Umbilical cord (tissue), 2 donors: ENCODE measurements around the gene GPR31. TPM values are rescaled to one million over a fixed set of nuclear protein-coding genes. Genes with fewer than 3 reads are reported as not detected.
A peak's percentile ranks its signal among the peaks of the same experiment; 100 is the strongest.

Source experiments
- DNase-seq: peaks from one replicate; pipeline ENCODE4 v3.0.0-alpha.2; 2015; ENCODE audit warnings: low spot score
- total RNA-seq: library from RNA; depleted of rRNA; stranded (reverse); fragments of >200 nt; gene quantifications from one replicate; pipeline ENCODE4 v1.2.3, GENCODE V29; 2014; ENCODE audit warnings: low replicate concordance; ENCODE audit not compliant: insufficient read depth

Gene GPR31
- total RNA-seq, 1 donor from 2014 or later: 1.7 TPM

DNA sequence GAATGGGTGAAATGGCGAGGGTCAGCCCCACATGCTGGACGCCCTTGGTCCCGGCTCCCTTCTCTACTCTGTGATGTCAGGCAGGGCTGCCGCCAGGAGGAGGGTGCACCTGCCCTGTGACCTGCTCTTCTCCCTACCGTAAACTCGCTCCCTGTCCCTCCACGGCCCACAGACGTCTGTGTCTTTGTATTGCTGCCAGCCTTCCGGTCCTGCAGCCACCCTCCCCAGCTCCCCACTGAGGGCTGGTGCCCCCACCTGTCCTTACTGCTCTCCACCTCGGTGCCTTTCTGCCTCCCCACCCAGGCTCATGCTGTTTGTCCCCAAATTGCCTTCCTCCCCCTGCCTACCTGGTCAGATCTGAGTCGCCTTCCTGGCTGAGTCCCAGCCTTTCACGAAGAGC is 38.9 kb downstream of the GPR31 start:
- no peak for DNase-seq

DNA sequence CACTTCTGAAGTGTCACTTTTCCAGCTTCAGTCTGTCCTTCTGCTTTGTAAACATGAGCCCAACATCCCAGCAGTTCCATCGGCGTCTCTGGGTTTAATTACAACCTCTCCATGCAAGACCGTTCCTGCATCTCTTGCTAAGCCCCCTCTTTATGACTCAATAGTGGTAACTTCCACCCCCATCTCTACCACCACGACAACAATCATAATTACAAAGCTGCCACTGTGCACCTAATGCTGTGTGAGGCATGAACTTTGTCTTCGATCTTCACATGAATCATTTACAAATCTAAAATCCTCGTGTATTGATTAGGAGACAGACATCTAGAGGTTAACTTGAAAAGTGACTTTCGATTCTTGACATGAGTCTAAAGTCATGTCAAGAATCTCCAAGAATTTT is 39.8 kb downstream of the GPR31 start:
- no peak for DNase-seq

DNA sequence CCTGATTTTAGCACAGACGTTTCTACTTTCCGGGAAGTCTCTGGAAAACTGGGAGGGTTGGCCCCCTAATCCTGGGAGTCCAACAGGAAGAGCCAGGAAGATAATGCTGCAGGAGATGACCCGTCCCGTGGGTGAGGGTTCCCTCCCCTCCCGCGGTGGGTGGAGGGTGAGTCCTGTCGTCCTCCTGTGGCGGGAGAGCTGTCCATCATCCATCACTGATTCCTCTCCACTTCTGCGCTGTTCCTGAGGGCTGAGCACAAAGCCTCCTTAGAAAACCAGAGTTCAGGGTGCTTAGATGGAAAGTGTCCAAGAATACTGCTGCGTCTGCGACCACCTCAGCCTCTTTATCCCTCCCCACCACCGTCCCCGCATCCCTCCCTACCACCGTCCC is 40.9 kb downstream of the GPR31 start:
- DNase-seq: no peak

DNA sequence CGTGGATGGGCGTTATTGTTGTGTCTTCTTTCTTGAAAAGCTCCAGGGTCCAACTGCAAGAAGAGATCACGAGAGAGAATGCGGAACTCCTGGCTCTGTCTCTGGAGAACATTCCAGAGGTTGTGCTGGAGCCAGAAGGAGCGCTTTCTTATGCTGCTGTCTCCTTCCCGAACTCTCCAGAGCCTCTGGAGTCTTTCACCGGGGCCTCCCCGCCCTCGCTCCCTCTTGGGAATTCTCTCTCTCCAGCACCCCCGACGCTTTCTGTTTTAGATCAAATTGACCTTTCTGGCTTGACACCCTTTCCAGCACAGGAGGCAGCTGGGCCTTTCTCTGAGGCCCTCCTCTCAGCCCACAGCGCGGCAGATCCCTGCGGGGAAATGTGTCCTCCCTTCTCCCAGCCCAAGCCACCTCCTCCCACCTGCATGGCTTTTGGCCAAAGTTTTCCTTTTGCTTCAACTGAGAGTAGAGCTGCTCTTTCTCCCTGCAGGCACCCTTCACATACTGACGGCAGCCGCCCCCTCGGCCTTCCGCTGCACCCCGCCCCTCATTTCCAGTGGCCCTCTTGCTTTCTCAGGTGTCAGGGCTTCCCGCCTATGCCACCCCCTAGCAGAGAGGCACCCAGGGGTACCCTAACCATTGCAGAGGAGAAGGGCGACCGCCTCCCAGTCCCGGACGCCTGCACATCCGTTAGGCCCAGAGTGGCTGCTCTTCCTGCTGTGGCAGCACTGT is 41.5 kb downstream of the GPR31 start:
- DNase-seq: peak; percentile 93

DNA sequence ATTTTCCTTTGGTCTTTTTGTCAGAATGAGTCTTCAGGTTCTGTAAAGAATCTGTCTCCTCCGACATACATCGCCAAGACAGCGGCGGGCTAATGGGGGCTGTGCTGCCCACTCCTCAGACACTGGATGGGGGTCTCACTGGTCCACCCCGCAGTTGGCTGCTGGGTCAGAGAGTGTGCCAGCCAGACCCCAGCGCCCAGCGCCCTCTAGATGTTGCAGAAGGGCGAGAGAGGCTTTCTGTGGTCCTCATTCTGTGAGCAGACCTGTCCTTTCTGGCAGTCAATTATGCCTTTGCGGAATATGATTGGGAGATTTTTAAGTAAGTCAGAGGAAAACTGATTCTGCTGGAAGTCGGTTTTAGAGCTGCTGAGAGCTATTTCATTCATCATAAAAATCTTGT is 42.7 kb downstream of the GPR31 start:
- DNase-seq: no peak

DNA sequence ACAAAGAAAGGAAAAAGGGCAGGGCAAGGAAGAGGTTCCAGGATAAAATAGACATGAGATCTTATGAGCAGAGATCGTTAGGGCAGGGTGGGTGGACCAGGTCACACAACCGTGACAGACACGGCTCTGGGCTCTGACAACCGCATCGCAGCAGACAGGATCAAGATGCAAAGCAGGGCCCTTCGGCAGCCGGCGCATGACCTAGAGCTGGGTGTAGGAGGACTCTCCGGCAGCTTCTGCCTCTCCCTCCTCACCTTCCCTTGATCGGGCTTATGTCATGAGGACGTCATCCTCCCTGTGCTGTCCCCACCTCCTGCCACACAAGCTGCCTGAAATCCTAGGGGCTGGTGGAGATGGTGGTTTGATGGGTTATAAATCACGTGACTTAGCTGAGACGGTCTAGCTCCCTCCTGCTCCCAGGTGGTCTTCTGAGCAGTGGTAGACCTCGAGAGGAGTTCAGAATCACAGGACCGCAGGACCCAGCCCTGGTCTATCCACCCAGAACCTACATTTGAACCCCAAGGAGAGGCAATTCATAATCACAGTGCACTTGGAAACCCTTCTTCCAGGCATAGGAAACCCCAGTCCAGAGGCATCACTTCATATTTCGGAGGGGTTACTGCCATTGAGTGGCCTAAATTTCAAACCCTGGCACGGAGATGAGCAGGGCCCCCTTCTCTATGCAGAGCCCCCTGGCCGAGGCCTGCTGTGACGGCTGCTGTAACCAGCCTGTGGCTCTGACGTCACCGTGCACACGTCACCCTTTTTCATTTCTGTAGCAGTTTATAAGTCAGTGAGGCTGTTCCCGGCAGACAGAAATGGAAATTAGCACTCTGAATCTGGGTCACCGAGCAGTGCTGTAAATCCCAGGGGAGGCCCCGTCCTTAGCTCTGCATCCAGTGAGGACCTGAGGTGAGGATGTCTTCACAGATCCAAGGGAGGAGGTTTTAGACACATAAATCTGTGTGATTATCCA is 43.6 kb downstream of the GPR31 start:
- DNase-seq: no peak

DNA sequence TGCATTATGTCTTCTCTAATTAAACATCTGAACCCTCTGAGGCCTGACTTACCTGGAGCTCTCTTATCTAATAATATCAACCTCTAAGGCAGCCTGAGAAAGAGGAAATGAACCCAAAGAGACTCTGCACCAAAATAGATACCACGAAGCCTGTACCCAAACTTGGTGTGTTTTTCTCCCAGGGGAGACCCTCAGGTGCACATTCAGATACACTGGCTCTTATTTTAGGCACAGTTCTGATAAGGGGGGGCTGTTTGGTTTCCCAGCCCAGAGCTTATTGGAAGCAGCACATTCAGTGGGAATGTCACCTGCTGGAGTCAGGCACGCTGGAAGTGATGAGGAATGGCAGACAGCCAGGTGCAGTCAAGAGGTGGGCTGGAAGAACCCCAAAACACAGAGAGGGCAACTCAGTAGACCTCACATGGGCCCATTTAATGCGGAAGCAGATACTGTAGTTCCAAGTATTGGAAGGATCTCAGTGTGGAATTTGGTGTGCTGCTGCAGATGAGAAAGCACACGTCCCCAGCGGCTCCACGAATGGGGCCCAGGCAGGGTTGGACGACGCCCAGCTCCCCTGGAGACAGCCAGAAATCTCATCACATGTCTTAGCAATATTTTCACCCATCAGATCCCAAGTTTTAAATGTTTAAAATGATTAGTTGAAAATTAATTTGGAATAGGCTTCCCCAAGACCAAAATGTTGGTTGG is 44.6 kb downstream of the GPR31 start:
- peak; percentile 59 for DNase-seq

DNA sequence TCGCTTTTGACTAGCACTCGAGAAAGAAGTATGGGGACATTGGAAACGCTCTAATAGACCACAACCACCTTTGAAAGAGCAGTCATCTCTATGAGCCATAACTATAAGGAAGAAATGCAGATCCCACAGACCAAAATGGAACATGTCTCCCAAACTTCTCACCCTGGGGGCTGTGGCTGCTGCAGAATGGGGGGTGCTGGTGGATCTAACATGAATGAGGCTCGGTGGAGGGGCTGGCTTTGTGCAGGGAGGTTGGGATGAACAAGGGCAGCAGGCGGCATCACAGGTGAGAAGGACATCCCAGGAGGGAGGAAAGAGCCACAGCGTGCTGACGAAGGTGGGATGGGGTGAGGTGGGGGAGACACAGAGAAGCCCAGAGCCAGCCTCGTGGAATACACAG is 45.4 kb downstream of the GPR31 start:
- DNase-seq: no peak

DNA sequence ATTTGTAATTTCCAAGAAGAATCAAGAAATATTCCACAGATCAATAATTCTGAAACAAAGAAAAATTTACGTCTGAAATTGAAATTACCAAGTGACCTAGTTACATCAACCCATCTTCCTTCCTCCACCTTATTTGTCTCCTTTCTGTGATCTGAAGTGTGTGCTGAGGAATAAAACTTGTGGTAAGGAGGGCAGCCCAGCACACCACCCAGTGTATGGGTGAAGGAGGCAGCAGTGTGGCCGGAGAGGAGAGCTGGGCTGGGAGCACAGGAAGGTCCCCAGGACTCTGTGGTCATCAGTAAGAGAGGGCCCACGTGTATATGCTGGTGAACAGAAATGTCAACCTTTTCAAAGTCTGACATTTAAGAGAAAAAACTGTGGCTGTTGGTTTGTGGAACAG is 46.2 kb downstream of the GPR31 start:
- no peak for DNase-seq

DNA sequence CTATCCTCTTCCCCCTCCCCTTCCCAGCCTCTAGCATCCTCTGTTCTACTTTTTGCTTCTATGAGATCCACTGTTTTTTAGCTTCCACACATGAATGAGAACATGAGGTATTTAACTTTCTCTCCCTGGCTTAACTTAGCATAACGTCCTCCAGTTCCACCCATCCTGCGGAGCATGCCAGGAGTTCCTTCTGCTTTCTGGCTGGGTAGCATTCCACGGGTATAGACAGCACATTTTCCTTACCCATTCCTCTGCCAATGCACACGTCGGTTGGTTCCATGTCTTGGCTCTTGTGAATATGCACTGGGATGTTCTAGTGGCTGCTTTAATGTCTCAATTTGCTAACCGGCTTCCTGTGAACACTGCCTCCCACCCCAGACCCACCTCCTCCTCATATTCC is 48.1 kb downstream of the GPR31 start:
- no peak for DNase-seq

DNA sequence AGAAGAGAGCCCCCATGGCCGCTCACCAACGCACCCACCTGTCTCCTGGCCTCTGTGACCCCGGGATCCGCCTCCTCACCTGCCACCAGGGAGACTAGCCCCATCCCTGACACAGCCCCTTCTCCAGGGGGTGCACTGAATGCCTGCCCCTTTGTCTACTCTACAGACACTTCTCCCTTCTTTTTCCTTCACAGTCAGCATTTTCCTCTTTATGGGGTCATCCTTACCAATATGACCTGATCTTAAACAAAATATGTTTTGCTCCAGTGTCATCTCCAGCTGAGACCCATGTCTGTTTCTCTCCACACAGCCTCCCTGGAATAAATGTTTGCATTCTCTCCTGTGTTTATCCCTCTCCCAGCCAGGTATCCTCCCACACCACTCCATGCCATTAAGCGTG is 49.5 kb downstream of the GPR31 start:
- no peak for DNase-seq

DNA sequence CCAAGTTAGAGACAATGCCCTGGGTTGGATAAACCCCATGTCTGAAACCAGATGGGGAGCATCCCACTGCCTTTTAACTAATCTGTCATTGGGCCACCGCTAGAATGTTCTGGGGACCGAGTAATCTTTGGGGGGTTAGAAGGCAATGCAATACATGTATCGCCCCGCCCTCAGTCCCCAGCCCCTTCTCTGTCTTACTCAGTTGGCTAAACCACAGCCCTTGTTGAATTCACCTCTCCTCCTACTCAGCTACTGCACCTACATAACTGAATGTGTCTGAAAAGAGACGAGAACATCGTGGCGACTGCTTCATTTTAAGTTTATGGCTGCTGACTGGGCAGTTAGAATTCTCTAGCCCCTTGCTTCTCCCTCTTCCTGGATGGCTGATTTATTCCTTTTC is 50.0 kb downstream of the GPR31 start:
- no peak for DNase-seq

DNA sequence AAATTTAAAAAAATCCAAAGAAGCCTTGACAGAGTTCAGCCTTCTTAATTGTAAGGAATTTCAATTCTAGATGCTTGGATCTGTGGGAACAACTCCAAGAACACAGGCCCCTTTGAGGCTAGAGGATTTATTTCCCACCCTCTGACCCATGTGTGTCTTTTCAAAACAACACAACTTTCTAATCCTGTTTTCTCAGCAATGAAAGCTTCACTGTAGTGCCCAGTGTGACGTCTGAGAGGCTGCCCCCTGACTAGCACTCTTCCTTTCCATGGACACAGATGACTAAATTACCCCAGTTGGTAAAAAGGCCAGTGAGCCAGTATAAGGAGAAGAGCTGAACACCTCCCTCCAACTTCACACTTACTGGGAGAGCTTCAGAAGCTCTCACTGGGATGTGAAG is 51.4 kb downstream of the GPR31 start:
- no peak for DNase-seq

Other genes starting within 250 kb of the GPR31 start
- 90.0 TPM for gene RNASET2, start 201.4 kb downstream of the GPR31 start, total RNA-seq
- gene CEP43, start 158.6 kb downstream of the GPR31 start, total RNA-seq: 14.4 TPM
- gene CCR6, start 34.9 kb downstream of the GPR31 start, total RNA-seq: 1.4 TPM
- 0.72 TPM for gene UNC93A, start 133.3 kb upstream of the GPR31 start, total RNA-seq
- 0.48 TPM for gene TTLL2, start 167.1 kb upstream of the GPR31 start, total RNA-seq